Left lobe of liver (tissue), 2 donors: ENCODE data around the gene SHISA5. TPM values are rescaled to one million over a fixed set of nuclear protein-coding genes. Genes with fewer than 3 reads are reported as not detected.
"Not testable (repeated sequence)": the region's sequence is repeated elsewhere in the genome, so short reads cannot be mapped to it uniquely, and the experiment has no call there.

ENCODE experiments used
- ATAC-seq: fragments of 200-7000 bp; cut with Tn5 transposase; one replicate; pipeline ENCODE4 v1.9.1; 2020; ENCODE audit warnings: mild to moderate bottlenecking, moderate library complexity
- DNase-seq: peaks from one replicate; pipeline ENCODE4 v3.0.0-alpha.2; 2020; ENCODE audit warnings: low spot score
- total RNA-seq: library from RNA; stranded (reverse); gene quantifications from one replicate; pipeline ENCODE4 v1.2.1, GENCODE V29; 2021
- donor health status: DM: no; HTN: no; CAD: no; lungs with moderate emphysema.
- donor health status: DM: no; HTN: yes; CAD: no.

Gene SHISA5
- total RNA-seq, 1 donor from 2014 or later = 97.9 TPM

DNA sequence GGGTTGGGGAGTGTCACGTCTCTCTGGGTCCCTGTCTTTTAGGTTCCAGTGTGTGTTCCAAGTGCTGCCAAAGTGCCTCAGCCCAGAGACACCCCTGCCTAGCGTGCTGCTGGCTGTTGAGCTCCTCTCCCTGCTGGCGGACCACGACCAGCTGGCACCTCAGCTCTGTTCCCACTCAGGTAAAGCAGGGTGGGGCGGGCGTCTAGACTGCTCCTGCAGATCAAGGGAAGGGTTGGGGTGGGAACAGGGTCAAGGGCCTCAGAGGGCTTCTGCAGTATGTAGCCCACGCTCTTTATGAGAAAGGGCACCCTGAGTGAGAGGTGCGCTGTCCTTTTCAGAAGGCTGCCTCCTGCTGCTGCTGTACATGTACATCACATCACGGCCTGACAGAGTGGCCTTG is 40.3 kb downstream of the SHISA5 start:
- ATAC-seq (no peak), DNase-seq (no peak)

DNA sequence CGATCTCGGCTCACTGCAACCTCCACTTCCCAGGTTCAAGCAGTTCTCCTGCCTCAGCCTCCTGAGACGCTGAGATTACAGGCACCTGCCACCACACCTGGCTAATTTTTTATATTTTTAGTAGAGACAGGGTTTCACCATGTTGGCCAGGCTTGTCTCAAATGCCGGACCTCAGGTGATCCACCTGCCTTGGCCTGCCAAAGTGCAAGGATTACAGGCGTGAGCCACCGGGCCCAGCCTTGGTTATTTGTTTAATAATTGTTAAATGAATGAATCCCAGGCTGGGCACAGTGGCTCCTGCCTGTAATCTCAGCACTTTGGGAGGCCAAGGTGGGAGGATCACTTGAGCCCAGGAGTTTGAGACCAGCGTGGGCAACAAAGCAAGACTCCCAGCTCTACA is 42.2 kb downstream of the SHISA5 start:
- DNase-seq = not testable (repeated sequence)

DNA sequence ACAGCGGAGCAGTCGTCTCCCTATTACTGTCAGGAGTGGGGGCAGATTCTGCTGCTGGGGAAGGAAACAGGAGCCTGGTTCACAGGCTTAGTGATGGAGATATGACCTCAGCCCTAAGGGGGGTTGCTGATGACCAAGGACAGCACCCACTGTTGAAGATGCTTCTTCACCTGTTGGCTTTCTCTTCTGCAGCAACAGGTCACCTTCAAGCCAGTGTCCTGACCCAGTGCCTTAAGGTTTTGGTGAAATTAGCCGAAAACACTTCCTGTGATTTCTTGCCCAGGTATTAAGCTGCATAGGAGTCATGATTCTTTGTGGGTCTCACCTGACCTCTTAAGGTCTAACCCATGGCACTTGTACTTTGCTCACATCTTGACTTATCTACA is 43.5 kb downstream of the SHISA5 start:
- ATAC-seq (no peak), DNase-seq (no peak)

More for the DNA sequence above, 42.2 kb downstream of the SHISA5 start:
- not testable (repeated sequence) for ATAC-seq

DNA sequence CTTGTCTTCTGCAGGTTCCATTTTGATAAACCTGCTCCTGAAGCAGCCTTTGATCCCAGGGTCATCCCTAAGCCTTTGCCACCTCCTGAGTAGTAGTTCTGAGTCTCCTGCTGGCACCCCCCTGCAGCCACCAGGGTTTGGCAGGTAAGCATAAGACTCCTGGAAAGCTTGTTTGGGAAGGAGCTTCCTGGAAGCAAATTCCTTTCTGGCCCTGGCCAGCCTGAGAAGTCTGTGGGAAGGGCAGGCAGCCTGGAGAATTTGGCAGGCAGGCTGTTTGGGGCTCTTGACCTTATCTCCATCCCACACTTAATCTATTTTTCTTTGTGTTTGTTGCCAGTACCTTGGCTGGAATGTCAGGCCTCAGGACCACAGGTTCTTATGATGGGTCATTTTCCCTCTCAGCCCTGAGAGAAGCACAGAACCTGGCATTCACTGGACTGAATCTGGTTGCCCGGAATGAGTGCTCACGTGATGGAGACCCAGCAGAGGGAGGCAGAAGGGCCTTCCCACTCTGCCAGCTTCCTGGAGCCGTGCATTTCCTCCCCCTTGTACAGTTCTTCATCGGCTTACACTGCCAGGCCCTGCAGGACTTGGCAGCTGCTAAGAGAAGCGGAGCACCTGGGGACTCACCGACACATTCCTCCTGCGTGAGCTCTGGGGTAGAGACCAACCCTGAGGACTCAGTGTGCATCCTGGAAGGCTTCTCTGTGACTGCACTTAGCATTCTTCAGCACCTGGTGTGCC is 44.0 kb downstream of the SHISA5 start:
- ATAC-seq = no peak
- DNase-seq = no peak

DNA sequence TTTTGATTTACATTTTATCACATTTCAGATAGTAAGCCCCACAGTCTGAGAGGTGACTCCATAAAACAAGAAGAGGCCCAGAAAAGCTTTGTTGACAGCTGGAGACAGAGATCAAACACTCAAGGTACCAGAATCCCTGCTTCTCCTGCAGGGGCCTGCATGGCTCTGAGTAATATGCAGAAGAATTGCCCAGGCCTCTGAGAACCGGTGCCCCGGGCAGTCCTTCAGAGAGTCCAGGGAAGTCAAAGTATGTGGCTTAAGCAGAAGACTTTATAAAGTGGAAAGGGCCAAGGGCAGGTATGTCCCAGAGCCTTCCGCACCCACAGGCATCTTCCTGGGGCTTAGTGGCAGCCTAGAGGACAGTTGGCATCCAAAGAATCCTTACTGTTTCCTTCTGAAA is 44.6 kb downstream of the SHISA5 start:
- DNase-seq (no peak), ATAC-seq (no peak)

DNA sequence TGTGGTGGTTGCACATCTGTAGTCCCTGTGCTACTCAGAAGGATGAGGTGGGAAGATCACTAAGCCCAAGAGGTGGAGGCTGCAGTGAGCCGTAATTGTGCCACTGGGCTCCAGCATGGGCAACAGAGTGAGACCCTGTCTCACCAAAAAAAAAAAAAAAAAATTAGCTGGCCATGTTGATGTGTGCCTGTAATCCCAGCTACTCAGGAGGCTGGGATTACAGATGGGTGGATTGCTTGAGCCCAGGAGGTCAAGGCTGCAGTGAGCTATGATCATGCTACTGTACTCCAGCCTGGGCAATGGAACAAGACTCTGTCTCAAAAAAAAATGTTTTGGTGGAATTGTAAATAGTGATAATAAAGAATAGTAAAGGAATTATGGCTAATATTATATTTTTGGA is 47.5 kb downstream of the SHISA5 start:
- DNase-seq = no peak
- ATAC-seq = no peak

DNA sequence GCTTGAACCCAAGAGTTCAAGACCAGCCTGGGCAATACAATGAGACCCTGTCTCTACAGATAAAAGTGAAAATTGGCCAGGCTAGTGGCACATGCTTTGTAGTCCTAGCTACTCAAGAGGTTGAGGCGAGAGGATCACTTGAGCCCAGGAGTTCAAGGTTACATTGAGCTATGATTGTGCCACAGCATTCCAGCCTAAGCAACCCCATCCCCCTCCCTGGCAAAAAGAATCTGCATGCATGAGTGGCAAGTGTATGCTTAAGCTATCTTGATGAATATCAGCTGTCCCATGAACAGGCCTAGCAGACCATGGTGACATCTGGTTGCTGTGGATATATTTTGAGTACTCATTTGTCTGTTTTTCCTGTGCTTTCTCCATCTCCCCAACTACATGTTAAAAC is 52.7 kb downstream of the SHISA5 start:
- ATAC-seq (no peak), DNase-seq (no peak)

DNA sequence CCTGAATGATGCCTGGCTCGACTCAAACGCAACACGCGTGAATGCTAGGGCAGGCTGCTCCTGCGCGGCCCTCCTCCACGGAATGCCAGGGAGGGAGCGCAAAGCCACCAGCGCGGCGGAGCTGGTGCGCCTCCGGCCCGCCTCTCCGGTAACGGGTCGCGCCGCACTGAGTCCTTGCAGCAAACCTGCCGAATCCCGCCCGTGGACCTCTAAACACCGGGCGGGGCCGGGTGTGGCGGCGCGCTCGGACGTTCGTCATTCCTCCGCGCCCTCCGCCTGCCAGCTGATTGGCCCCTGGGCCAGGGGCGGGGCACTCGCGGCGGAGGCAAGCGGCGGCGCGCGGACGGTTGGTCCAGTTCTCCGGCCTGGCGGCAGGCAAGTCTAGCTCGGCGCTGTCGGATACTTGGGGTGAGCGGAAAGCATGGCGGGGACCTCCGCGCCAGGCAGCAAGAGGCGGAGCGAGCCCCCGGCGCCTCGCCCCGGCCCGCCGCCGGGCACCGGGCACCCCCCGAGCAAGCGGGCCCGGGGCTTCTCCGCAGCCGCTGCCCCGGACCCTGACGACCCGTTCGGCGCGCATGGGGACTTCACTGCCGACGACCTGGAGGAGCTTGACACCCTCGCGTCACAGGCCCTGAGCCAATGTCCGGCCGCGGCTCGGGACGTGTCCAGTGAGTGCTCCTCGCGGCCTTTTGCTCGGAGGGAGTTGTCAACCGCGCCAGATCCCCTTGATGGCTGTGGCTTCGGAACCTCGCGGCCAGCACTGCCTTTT is 57.4 kb downstream of the SHISA5 start, which contains the start of gene ATRIP:
Gene ATRIP (plus strand): TSS at position 313 of the 769 bp plus-strand sequence. CDS start 109 bp downstream, at position 422.
- peak; percentile 99 for ATAC-seq
- peak; percentile 91 for DNase-seq

DNA sequence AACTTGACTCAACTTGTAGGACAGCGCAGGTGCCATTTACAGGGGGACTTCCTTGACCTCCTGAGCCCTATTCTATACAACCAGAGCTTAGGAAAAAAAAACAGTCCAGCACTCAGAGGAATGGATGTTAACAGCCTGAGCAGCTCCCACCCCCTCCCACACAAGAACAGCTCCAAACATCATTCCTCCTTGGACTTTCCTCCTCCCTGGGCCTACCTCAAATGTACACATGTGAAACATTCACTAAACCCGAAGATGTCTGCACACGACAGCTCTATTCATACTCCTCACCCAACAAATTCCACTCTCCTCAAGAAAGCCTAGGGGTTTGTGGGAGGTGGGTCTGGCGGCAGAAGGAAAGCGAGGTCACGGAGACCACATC is 57.9 kb downstream of the SHISA5 start:
- ATAC-seq = no peak
- no peak for DNase-seq

DNA sequence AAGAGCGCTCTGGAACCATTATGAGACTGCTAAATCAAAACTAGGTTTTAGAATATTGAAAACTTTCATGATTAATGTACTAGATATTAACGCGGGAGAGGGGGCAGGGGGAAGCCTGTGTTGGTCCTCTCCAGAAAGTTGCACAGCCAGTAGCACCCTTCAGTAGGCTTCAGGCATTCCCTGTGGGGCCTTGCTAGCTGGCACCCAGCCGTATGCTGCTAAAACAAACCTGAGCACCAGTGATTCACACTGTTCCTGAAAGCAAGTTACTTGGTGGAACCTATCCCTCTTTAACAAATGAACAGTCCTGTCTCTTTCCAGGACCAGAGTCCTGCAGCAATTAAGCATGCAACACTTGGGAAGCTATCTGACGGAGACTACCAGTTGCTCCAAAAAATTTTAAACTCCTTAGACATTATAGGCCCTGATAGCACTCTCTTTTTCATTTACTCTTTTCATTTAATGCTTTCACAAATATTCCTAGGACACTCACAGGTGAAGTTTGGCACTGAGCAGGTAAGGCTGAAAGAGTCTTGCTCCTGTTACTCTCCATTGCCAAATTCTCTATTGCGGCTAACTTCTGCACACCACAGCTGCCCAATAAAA is 58.6 kb downstream of the SHISA5 start:
- no peak for DNase-seq
- ATAC-seq = no peak

DNA sequence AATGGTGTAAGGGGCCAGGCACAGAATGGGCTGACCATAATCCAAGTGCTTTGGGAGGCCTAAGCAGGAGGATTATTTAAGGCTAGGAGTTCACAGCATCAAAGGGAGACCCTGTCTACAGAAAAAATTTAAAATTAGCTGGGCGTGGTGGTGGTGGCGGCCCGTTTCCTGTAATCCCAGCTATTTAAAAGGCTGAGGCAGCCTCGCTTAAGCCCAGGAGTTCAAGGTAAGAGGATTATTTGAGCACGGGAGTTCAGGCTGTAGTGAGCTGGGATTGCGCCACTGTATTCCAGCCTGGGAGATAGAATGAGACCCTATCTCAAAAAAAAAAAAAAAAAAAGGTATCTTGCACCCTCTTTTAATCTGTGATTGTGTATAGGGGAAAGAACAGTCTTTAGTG is 62.0 kb downstream of the SHISA5 start:
- DNase-seq (no peak), ATAC-seq (no peak)

DNA sequence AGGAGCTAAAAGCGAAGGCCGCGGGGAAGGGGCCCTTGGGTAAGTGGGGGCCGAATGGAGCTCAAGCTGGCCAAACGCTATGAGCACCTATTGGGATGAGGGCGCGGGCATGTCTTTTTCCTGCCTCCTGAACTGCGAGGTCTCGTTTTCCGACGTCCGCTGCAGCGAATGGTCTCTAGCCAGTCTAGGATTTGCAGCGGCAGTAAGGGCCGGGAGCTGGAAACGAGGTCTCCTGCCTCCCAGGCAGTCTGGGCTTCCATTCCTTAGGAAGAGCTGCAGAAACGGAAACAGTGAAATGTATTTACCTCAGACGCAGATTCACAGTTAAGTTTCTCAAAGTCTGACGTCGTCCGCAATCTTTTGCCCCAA is 63.4 kb downstream of the SHISA5 start:
- DNase-seq (no peak), ATAC-seq (peak; percentile 4)

DNA sequence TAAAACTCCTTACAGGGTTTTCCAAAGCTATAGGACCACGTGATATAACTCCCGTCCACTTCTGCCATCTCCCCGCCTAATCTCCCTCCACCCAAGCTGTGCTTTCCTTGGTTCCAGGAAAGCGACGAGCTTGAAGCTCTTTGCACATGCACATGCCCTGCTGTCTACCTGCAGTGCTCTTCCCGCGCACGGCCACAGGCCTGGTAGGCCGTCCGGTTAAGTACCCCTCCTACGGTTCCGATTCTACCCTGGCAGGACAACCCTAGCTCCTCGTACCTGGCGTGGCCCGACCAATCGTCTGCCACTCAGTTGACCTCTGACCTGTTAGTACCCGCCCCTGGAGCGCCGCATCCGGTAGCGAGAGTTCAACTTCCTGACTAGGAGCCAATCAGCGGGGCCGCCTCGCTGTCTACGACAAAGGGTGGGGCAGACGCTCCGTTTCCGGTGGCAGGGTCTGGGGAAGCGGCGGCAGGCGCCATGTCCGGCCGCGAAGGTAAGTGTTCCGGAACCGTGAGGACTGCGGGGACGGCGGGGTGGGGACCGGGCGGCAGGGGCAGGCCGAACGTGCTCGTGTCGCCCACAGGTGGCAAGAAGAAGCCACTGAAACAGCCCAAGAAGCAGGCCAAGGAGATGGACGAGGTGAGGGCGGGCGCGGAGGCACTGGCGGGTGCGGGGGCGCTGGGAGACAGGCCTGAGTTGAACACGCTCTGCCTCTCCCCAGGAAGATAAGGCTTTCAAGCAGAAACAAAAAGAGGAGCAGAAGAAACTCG is 64.0 kb downstream of the SHISA5 start, which contains the start of the genes CCDC51 and TMA7:
Gene CCDC51 (minus strand): TSS at position 300 of the 770 bp plus-strand sequence. CDS start 4,991 bp downstream, outside the sequence.
Gene TMA7 (plus strand): TSS at position 438 of the 770 bp plus-strand sequence. CDS start 40 bp downstream, at position 478.
- ATAC-seq (peak; percentile 94), DNase-seq (peak; percentile 98)

DNA sequence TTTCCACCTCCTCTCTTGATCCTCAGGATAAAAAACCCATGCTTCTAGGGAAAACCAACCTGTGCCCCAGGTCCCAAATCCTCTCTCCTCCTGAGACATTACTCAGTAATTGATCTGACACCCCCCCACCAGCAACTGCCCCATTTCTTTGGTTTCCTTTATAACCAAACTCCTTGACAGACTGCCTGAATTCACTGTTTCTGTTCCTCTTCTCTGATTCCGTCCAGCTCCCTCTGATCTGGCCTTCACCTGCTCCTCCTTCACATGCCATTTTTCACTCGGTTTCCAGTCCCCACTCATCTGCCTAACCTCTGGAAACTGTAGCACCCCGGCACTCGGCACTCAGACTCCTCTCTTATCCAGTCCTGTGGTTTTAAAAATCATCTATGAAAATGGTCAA is 66.2 kb downstream of the SHISA5 start:
- no peak for ATAC-seq
- no peak for DNase-seq

DNA sequence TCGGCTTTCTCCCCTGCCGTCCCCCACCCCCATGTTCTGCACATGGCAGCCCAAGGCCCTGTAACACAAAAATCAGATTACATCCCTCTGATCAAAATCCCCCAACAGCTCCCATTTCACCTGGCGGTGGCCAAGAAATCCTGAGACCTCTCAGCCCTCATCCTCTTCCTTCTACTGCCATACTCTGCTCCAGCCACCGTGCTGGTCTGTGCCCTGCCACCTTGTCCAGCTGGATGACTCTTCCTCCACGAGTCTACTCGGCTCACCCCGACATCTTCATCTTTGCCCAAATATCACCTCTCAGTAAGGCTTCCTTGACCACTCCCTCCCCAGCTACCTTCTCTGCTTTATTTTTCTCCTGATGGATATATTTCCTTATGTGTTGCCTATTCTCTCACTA is 67.1 kb downstream of the SHISA5 start:
- no peak for DNase-seq
- ATAC-seq = no peak

DNA sequence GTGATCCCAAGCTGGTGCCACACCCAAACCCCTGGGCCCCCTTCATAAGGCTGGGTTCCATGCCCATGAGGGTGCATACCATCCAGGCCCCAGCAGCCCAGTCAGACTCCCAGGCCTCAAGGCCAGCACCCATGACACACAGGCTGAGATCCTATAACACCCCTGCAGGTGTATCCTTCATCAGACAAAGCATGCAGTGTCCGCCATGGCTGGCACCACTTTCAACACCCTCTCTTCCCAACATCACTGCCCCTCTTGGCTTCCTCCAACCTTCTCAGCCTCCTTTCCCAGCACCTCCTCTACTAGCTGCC is 67.5 kb downstream of the SHISA5 start:
- ATAC-seq = no peak
- DNase-seq = no peak

DNA sequence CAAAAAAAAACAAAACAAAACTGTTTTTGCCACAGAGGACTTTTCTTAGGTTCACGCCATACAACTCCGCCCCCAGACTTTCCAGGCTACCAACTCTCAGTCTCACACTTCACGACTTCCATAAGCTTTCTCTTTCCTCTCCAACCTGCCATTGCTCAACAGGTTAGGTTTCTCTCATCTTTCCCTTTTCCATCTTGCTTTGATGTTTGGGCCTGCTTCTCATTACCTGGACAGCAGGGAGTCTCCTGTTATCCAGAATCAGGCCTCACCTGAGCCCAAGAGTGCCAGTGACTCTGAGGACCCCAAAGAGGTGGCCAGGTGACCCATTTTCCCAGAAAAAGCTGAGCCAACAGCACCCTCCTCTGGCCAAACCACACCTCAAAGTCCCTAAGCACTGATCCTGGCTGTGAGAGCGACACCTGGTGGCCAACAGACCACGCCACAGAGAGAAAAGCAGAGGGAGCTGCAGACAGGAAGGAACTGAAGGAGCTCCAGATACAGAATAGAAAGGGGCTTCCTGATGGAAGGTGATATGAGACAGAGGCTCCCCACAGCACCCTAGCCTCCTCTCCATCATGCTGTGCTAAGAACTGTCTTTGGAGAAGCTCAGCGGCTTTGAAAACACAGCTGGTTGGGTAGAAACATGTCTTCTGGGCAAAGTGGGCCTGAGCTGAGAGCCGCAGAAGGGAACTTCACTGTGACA is 68.0 kb downstream of the SHISA5 start:
- ATAC-seq = peak; percentile 79
- DNase-seq = peak; percentile 88

DNA sequence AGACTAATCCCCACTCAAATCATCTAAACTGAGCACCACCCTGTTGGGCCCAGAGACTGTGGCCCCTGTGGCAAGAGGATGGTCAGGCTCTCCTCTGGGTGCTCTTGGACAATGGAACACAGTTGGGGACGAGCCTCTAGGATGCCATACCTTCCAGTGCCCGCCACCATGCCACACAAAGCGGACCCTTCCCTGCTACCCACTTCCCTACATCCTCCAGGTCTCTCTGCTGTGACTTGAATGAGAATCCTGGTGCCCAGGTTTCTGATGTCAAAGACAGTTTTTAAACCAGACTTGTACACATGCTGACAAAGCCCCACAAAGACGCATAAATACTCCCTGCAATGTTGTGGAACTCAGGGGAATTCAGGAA is 68.8 kb downstream of the SHISA5 start:
- no peak for ATAC-seq
- DNase-seq = no peak

DNA sequence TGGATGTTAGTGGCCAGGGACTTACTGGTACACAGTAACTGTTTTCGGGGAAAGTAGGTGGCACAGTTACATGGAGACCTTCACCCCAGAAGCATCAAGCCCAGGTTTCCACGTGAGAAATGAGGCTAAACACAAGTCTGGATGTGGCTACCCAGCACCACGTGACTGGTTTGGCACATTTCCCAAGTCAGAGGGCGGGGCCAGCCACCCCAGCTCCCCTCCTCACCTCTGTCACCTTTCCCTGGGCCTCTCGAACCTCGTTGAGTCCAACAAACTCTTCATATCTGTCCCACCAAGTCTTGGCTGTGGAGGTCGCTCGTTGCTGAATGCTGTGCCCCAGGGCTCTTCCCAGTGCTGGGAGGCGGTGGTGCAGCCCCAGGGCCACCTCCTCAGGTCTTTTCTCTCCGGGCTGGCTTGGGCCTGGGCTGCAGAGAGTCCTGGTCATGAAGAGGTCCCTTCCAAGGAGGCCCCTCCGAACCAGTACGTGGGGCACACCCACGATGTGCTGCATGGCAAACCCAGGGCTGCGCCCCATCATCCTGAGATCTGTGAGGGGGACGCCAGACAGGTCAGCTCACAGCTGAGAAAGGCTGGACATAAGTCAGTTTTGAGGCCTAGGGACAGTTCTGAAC is 69.3 kb downstream of the SHISA5 start:
- DNase-seq (no peak), ATAC-seq (no peak)

DNA sequence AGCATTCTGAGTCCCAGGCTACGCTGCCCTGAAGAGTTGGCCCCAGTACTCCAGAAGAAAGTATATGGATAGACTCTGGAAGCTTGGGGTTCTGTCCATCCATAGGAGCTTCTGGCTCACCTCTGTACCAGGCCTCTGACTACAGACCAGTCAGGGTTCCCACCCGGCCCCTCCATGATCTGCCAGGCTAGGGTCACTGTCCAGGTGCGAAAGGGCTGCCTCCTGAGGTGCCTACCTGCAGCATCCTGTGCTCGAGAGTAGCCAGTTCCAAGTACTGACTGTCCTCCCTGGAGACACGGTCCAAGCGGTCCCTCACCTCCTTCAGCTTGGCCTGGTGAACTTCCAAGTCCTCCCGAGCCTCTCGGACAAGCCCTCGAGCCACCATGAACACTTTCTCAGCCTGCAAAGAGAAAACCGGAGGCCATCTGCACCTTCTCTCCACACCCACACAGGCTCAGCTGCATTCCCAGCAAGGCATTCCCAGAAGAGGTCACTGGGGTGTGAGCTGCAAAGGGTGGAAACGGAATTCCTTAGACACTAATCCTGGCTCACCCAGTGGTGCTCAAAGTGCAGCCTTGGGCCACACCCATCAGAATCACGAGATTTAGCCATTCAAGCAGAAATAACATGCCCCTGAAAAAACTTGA is 70.4 kb downstream of the SHISA5 start:
- DNase-seq = no peak
- ATAC-seq = no peak
